GM19099 (cell line): ENCODE measurements around the gene IKZF3.

Experiments
- POLR2A ChIP-seq: IDR thresholded peaks from 3 replicates; pipeline ENCODE4 v1.6.1; 2011; ENCODE audit warnings: low read depth; ENCODE audit not compliant: insufficient read length; ENCODE audit errors: extremely low read depth

Gene IKZF3

DNA sequence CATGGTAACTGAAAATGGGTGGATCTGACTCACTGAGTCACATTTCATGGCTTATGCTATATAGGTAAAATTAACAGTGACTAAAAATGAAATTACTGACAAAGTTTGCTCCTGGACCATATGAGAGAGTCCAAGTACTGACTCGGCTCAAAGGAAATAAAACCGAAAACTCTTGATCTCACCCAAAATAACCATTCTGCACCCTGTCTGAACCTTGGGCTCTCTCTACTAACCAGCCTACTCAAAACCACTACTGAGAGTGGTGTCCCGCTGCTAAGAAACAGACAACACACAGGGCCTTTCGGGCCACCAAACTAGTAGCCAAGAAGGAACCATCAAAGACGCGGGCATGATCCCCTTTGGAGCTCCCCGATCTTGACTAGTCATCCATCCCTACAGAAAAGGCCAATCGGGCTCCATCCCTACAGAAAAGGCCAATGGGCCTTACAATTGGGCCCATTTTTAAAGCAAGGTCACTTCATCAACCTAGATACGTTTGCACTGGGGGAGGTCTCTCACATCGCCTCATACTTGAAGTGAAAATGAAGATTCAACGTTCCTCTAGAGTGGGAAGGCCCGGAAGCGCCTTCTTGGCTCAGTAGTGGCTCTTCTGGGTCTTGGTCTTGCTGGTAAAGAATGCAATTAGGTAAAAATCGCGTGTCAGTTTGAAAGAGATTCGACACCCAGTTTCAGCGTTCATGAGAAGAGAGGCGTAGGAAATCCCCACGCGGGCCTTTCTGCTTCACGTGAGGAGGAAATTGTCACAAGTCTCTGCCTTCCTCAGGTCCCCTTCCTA is 3.2 kb upstream of the IKZF3 start:
- peak; percentile 40 for TF ChIP-seq POLR2A

DNA sequence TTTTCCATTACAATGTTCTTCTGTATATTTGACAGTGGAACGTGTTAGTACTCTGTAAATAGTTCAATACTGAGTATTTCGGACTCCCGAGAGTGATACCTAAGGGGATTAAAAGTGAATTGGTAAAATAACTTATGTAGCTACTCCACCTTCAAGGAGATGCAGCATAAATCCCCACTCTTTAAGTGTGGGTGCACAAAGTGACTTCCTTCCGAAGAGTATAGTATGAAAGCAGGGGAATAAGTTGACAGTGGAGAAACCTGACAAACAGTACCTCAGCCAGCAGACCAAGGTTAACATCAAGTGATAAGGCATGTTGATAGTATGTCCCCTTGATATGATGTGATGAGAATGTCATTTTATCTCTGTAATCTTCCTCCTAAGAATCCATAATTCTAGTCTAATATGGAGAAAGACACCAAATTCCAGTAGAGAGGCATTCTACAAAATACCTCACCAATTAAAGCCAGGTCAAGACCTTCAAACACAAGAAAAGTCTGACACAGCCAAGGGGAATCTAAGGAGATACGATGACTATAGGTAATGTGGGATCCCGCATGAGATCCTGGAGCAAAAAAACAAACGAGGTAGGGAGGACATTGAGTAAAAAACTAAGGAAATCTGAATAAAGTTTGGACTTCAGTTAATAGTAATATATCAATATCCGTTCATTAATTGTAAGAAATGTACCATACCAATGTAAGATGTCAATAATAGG is 2.1 kb upstream of the IKZF3 start:
- no peak for TF ChIP-seq POLR2A

DNA sequence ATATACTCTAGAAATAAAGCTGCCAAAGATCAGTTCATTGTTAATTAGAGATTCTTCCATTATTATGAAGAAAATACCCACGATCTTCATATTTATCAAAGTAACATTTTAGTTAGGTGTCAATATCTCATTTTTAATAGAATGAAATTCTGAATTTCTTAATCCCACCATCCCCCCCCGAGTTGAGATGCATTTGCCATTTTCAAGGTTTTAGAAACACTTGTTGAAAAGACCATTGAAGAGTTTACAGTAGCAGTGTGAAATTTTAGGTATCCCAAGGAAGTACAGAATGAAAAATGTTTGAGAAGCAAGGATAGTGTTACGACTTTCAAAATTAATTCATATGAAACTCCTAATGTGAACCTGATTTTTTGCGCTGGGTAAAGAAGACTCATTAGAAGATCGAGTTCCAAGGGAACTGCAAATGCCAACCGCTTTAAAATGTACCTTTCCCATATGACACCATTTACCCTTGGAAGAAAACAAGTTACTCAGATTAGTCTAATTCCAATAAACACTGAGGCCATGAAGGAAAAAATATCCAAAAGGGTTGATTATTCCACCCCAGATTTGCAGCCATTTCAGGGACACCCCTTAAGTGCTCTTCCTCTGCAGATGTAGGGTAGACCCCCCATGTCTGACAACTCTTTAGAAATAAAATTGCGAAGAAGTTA is 731 bp downstream of the IKZF3 start:
- TF ChIP-seq POLR2A: no peak

GRCh38 chr17:39861235-39861634 is 2.9 kb downstream of the IKZF3 start:
- TF ChIP-seq POLR2A: peak; percentile 35

- TF ChIP-seq POLR2A: no peak
Observed at GRCh38 chr17:39854909-39855308, 9.2 kb downstream of the IKZF3 start.

GRCh38 chr17:39852239-39852638 is 11.9 kb downstream of the IKZF3 start:
- no peak for TF ChIP-seq POLR2A

GRCh38 chr17:39848600-39848999 is 15.5 kb downstream of the IKZF3 start:
- no peak for TF ChIP-seq POLR2A

DNA sequence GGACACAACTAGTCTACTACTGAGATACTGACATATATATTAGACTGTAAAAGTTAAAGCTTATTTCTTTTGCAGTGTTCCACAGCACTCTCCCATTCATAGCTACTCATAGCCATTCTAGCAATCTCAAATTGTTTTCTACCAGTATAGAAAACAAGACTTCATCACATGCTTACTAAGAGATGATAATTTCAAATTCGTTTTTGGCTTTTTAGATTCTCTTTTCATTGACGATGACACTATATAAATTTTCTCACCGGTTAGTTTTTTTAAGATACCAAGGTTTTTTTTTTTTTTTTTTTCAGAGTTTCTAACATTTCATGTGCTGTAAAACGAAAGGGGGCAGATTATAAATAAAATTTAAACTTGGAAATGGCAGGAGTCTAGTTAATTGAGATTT is 17.9 kb downstream of the IKZF3 start:
- no peak for TF ChIP-seq POLR2A

GRCh38 chr17:39845052-39845846 is 18.9 kb downstream of the IKZF3 start:
- no peak for TF ChIP-seq POLR2A

- TF ChIP-seq POLR2A: no peak
Observed at GRCh38 chr17:39841134-39841683, 22.9 kb downstream of the IKZF3 start.

DNA sequence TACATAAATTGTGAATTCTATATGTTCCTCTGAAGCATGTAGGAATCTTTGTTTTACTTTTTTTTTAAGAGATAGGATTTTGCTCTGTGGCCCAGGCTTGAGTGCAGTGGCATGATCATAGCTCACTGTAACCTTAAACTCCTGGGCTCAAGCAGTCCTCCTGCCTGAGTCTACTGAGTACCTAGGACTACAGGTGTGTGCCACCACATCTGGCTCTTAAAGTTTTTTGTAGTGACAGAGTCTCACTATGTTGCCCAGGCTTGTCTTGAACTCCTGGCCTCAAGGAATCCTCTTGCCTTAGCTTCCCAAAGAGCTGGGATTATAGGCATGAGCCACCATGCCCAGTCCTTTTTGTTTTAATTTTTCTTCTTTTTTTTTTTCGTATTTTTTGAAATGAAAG is 25.3 kb downstream of the IKZF3 start:
- no peak for TF ChIP-seq POLR2A

- TF ChIP-seq POLR2A: no peak
Observed at GRCh38 chr17:39838057-39838456, 26.1 kb downstream of the IKZF3 start.

- no peak for TF ChIP-seq POLR2A
Observed at GRCh38 chr17:39836117-39836516, 28.0 kb downstream of the IKZF3 start.

- no peak for TF ChIP-seq POLR2A
Observed at GRCh38 chr17:39835038-39835786, 28.9 kb downstream of the IKZF3 start.
